Lower leg skin (tissue), 3 donors: ENCODE results near the gene ICAM5.

Experiments used
- POLR2A ChIP-seq, 2 donors: fragments of 450-650 bp; IDR thresholded peaks; one replicate each; pipeline ENCODE4 v1.6.1; 2016 to 2017; ENCODE audit warnings: antibody characterized with exemption in 2 of 2, mild to moderate bottlenecking in 1 of 2, moderate library complexity in 1 of 2
- TF ChIP-seq, protein P1 (sequence below), 3 donors: fragments of 450-650 bp; IDR thresholded peaks; one replicate each; pipeline ENCODE4 v1.5.1; 2016; ENCODE audit warnings: antibody characterized with exemption in 3 of 3, mild to moderate bottlenecking in 3 of 3, moderate library complexity in 2 of 3

DNA sequence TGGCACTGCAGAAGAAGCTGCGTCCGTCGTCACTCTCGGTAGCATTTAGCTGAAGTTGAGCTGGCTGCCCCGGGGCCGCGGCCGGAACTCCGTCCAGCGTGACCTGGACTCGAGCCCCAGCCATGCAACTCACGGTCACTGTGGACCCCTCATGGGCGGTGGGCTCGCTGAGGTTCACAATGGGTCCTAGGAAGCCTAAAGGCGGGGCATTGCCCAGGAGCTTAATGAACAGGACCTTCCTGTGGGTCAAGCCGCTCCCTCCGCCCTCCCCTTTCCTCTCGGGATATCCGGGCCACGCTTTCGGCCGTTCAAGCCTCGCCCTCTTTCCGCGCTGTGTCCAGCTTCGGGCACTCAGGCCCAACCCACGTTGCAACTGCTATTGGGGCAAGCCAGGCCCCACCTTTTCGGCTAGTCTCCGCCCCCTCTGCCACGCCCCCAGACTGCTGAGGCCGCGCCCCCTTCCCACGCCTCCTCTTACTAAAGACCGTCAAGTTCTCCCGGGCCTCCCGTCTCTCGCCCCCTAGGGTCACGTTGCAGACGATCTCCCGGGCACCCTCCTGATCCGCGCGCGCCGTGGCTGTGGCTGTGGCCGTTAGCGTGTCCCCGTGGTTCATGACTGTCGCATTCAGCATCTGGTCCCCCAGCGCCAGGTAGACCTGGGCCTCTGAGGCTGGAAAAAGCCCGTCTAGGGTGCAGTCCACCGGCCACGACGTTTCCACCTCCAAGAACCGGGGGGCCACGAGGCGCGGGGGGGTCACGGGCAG is 45.0 kb downstream of the ICAM5 start:
- TF ChIP-seq, protein P1, sequence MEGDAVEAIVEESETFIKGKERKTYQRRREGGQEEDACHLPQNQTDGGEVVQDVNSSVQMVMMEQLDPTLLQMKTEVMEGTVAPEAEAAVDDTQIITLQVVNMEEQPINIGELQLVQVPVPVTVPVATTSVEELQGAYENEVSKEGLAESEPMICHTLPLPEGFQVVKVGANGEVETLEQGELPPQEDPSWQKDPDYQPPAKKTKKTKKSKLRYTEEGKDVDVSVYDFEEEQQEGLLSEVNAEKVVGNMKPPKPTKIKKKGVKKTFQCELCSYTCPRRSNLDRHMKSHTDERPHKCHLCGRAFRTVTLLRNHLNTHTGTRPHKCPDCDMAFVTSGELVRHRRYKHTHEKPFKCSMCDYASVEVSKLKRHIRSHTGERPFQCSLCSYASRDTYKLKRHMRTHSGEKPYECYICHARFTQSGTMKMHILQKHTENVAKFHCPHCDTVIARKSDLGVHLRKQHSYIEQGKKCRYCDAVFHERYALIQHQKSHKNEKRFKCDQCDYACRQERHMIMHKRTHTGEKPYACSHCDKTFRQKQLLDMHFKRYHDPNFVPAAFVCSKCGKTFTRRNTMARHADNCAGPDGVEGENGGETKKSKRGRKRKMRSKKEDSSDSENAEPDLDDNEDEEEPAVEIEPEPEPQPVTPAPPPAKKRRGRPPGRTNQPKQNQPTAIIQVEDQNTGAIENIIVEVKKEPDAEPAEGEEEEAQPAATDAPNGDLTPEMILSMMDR (IDR thresholded peaks at IDR 0.05): no peak
- TF ChIP-seq POLR2A (IDR thresholded peaks at IDR 0.05): no peak
